CD14-positive monocyte (primary cell): ENCODE data around the gene WDR7. TPM values are rescaled to one million over a fixed set of nuclear protein-coding genes. Genes with fewer than 3 reads are reported as not detected.

Source experiments
- DNase-seq, 3 donors: peaks; one replicate each; pipeline ENCODE4 v3.0.0-alpha.2; 2011 to 2022
- H2AFZ ChIP-seq: 2 replicates; pipeline ENCODE4 v1.6.0; 2012; ENCODE audit warnings: mild to moderate bottlenecking, low read depth, low read length, inconsistent platforms; ENCODE audit not compliant: insufficient read depth, poor library complexity, severe bottlenecking
- H3K27ac ChIP-seq, 2 donors: 1 replicate in 1 of 2; 2 replicates in 1 of 2; pipeline ENCODE4 v1.5.1; 2012 to 2013; ENCODE audit warnings: low read length in 2 of 2, control low read depth in 1 of 2, inconsistent platforms in 1 of 2, low read depth in 1 of 2, mild to moderate bottlenecking in 1 of 2
- H3K27me3 ChIP-seq, 2 donors: one replicate each; pipeline versions ENCODE4 v1.6.0 to v1.6.1; 2011 to 2013; ENCODE audit warnings: low read length in 2 of 2; ENCODE audit not compliant: control insufficient read depth in 2 of 2, insufficient read depth in 2 of 2
- H3K36me3 ChIP-seq, 2 donors: replicated peaks in 1 of 2; 1 replicate in 1 of 2; 2 replicates in 1 of 2; pipeline versions ENCODE4 v1.5.1 to v1.6.1; 2012 to 2013; ENCODE audit warnings: low read length in 2 of 2, control low read depth in 1 of 2, inconsistent platforms in 1 of 2, mild to moderate bottlenecking in 1 of 2; ENCODE audit not compliant: insufficient read depth in 2 of 2, control insufficient read depth in 1 of 2
- H3K4me1 ChIP-seq, 2 donors: 1 replicate in 1 of 2; 2 replicates in 1 of 2; pipeline versions ENCODE4 v1.5.1 to v1.6.1; 2012 to 2013; ENCODE audit warnings: low read length in 2 of 2, control low read depth in 1 of 2, inconsistent platforms in 1 of 2, mild to moderate bottlenecking in 1 of 2, moderate library complexity in 1 of 2; ENCODE audit not compliant: insufficient read depth in 2 of 2, control insufficient read depth in 1 of 2
- H3K4me2 ChIP-seq: replicated peaks from 2 replicates; pipeline ENCODE3; 2012; ENCODE audit warnings: low read length, moderate library complexity, mild to moderate bottlenecking; ENCODE audit not compliant: poor library complexity, severe bottlenecking; ENCODE audit errors: extremely low read depth
- H3K4me3 ChIP-seq, 3 experiments: fragments of 200-600 bp in 1 of 3; sonication (generic) in 1 of 3; replicated peaks in 1 of 3; 1 replicate in 2 of 3; 2 replicates in 1 of 3; pipeline ENCODE4 v1.5.1; 2011 to 2013; ENCODE audit warnings: low read length in 3 of 3, mild to moderate bottlenecking in 3 of 3, control low read depth in 2 of 3, low read depth in 2 of 3, inconsistent platforms in 1 of 3, moderate library complexity in 1 of 3
- H3K79me2 ChIP-seq: 2 replicates; pipeline ENCODE4 v1.6.0; 2012; ENCODE audit warnings: mild to moderate bottlenecking, control low read depth, inconsistent platforms, low read length, moderate library complexity; ENCODE audit not compliant: insufficient read depth
- H3K9ac ChIP-seq: 2 replicates; pipeline ENCODE4 v1.6.0; 2017; ENCODE audit warnings: low read length, mild to moderate bottlenecking; ENCODE audit not compliant: insufficient read depth, poor library complexity, severe bottlenecking
- H3K9me3 ChIP-seq, 2 donors: replicated peaks in 1 of 2; 1 replicate in 1 of 2; 2 replicates in 1 of 2; pipeline versions ENCODE4 v1.5.1 to v1.6.1; 2012 to 2013; ENCODE audit warnings: low read length in 2 of 2, control low read depth in 1 of 2; ENCODE audit not compliant: control insufficient read depth in 1 of 2, insufficient read depth in 1 of 2
- H4K20me1 ChIP-seq: 2 replicates; pipeline ENCODE4 v1.6.0; 2012; ENCODE audit warnings: mild to moderate bottlenecking, low read length, control low read depth, moderate library complexity; ENCODE audit not compliant: insufficient read depth
- H3K27ac Mint-ChIP-seq, 7 donors: one replicate each; pipeline ENCODE4 v1.8.0; 2020; ENCODE audit warnings: mild to moderate bottlenecking in 7 of 7, mixed read lengths in 7 of 7, moderate library complexity in 6 of 7, inconsistent platforms in 2 of 7
- H3K27me3 Mint-ChIP-seq, 3 donors: one replicate each; pipeline ENCODE4 v1.8.0; 2021 to 2022; ENCODE audit warnings: low read depth in 3 of 3, mild to moderate bottlenecking in 3 of 3, mixed read lengths in 3 of 3, moderate library complexity in 3 of 3, inconsistent platforms in 1 of 3
- H3K36me3 Mint-ChIP-seq, 2 donors: one replicate each; pipeline ENCODE4 v1.8.0; 2020; ENCODE audit warnings: mixed read lengths in 2 of 2, inconsistent platforms in 1 of 2, mild to moderate bottlenecking in 1 of 2
- H3K4me1 Mint-ChIP-seq: one replicate; pipeline ENCODE4 v1.8.0; 2020; ENCODE audit warnings: mild to moderate bottlenecking, mixed read lengths
- H3K4me3 Mint-ChIP-seq, 2 donors: one replicate each; pipeline ENCODE4 v1.8.0; 2020; ENCODE audit warnings: mild to moderate bottlenecking in 2 of 2, mixed read lengths in 2 of 2, moderate library complexity in 1 of 2
- H3K9me3 Mint-ChIP-seq, 7 donors: one replicate each; pipeline ENCODE4 v1.8.0; 2020 to 2022; ENCODE audit warnings: mixed read lengths in 7 of 7, mild to moderate bottlenecking in 6 of 7, moderate library complexity in 6 of 7, inconsistent platforms in 2 of 7
- WGBS: methylation state at CpG from one replicate; pipeline ENCODE4 v1.1.5; 2013; ENCODE audit warnings: missing lambda C conversion rate; ENCODE audit not compliant: insufficient coverage; 5-methylcytosine and 5-hydroxymethylcytosine counted together
- intact Hi-C, 2 donors: fragments of 100-400 bp; cut with micrococcal nuclease; formaldehyde crosslinking; loops; one replicate each; pipeline versions ENCODE4 v1.15.0 to v1.15.1; 2023
- polyA plus RNA-seq, 3 donors: library from polyadenylated mRNA; depleted of rRNA in 1 of 3; unstranded in 2 of 3; stranded (reverse) in 1 of 3; fragments of 300-500 nt in 2 of 3; fragments of >200 nt in 1 of 3; fragmentation: Illumina TruSeq in 2 of 3; gene quantifications; 1 replicate in 2 of 3; 2 replicates in 1 of 3; pipeline ENCODE4 v1.2.3, GENCODE V29; 2012 to 2021
- TF ChIP-seq, protein P1 (sequence below): fragments of 200-600 bp; IDR thresholded peaks from one replicate; pipeline ENCODE4 v1.8.0; 2022; ENCODE audit warnings: antibody characterized with exemption, mild to moderate bottlenecking

Gene WDR7
- polyA plus RNA-seq, 3 donors = 9.1 to 23.6 (median 9.5) TPM

DNA sequence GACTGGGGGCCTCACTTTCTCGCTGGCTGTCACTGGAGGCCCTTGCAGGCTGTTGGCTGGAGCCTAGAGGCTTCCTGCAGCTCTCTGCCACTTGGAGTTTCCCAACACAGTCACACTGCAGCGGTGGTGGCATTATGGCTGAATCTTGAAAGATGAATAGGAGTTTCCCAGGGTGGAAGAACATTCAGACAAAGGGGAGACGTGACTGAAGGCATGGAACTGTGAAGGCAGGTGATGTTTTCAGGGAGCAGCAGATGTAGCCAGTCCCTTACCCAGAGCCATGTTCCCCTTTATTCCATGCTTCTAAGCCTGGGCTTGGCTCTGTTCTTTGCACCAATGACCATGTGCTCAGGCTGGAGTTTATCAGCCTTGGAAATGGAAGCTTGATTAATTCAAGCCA, 389.0 kb downstream of the WDR7 start:
- Mint-ChIP-seq H3K4me1 (no peaks in the 10 kb centered on the region), H3K36me3 (no peaks in the 10 kb centered on the region), H3K4me3 (no peak overlapping the region), H3K27ac (no peak overlapping the region), H3K27me3 (peaks cover 1 to 4% (median 3%) of the 10 kb centered on the region in 3 donors), H3K9me3 (peaks cover 0 to 6% (median 2%) of the 10 kb centered on the region in 7 donors)
- intact Hi-C loops = no loop called here
- no peak overlapping the region for H3K4me2 ChIP-seq
- H3K9ac ChIP-seq = no peak overlapping the region
- no peak overlapping the region for H2AFZ ChIP-seq
- H3K27ac ChIP-seq = no peak overlapping the region
- H3K9me3 ChIP-seq = no peaks in the 10 kb centered on the region
- 93% methylated on average over 2 of the region's 3 CpGs for WGBS
- no peaks in the 10 kb centered on the region for H4K20me1 ChIP-seq
- no peaks in the 10 kb centered on the region for H3K36me3 ChIP-seq
- H3K79me2 ChIP-seq = no peaks in the 10 kb centered on the region
- DNase-seq = no peak
- H3K27me3 ChIP-seq = no peaks in the 10 kb centered on the region
- TF ChIP-seq, protein P1, sequence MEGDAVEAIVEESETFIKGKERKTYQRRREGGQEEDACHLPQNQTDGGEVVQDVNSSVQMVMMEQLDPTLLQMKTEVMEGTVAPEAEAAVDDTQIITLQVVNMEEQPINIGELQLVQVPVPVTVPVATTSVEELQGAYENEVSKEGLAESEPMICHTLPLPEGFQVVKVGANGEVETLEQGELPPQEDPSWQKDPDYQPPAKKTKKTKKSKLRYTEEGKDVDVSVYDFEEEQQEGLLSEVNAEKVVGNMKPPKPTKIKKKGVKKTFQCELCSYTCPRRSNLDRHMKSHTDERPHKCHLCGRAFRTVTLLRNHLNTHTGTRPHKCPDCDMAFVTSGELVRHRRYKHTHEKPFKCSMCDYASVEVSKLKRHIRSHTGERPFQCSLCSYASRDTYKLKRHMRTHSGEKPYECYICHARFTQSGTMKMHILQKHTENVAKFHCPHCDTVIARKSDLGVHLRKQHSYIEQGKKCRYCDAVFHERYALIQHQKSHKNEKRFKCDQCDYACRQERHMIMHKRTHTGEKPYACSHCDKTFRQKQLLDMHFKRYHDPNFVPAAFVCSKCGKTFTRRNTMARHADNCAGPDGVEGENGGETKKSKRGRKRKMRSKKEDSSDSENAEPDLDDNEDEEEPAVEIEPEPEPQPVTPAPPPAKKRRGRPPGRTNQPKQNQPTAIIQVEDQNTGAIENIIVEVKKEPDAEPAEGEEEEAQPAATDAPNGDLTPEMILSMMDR = no peak
- no peaks in the 10 kb centered on the region for H3K4me1 ChIP-seq
- no peak overlapping the region for H3K4me3 ChIP-seq

DNA sequence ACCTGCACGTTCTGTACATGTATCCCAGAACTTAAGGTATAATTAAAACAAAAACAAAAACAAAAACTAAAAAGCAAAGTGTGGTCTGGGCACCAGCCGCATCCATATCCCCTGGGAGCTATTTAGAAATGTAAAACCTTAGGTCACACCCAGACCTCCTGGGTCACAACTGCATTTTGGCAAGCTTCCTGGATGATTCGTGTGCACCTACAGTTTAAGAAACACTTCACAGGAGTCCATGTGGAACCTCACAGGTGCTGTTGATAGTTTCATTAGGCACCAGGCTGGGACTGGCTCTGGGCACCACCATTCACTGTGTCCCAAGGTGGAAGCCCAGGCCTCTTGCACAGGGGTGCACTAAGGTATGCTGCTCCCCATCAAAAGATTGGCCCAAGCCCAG, 392.1 kb downstream of the WDR7 start:
- TF ChIP-seq, protein P1 = no peak
- Histone ChIP-seq H3K9ac (no peak overlapping the region), H3K27ac (no peak overlapping the region), H3K36me3 (no peaks in the 10 kb centered on the region), H3K4me1 (no peaks in the 10 kb centered on the region), H3K9me3 (no peaks in the 10 kb centered on the region), H3K4me2 (no peak overlapping the region), H3K79me2 (no peaks in the 10 kb centered on the region), H4K20me1 (no peaks in the 10 kb centered on the region), H2AFZ (no peak overlapping the region), H3K27me3 (no peaks in the 10 kb centered on the region), H3K4me3 (no peak overlapping the region)
- Mint-ChIP-seq H3K4me1 (no peaks in the 10 kb centered on the region), H3K36me3 (no peaks in the 10 kb centered on the region), H3K27me3 (peaks cover 0 to 3% (median 3%) of the 10 kb centered on the region in 3 donors), H3K9me3 (peaks cover 0 to 9% (median 3%) of the 10 kb centered on the region in 7 donors), H3K27ac (no peak overlapping the region), H3K4me3 (no peak overlapping the region)
- no peak for DNase-seq
- intact Hi-C loops = no loop called here
- no CpG with 5 or more reads among the region's 3 CpGs for WGBS
